Stimulated activated CD4-positive, alpha-beta T cell treated with anti-CD3 and anti-CD28 coated beads, Interleukin-1b, Interleukin-23, amount 100 ng/mL, for 24 hours (primary cell): Measurements from ENCODE around the gene CFHR1.

Experiments
- DNase-seq, 4 experiments: peaks; one replicate each; pipeline ENCODE4 v3.0.0-alpha.2; 2020; ENCODE audit warnings: low read depth in 4 of 4, low spot score in 1 of 4

The CFHR1 gene

GRCh38 chr1:196875935-196876334 is 56.4 kb downstream of the CFHR1 start:
- DNase-seq, result no peak

- DNase-seq, result no peak
Measured at GRCh38 chr1:196877964-196878363, 58.4 kb downstream of the CFHR1 start.
